ENCODE data around the gene DROSHA. TPM values are rescaled to one million over a fixed set of nuclear protein-coding genes. Genes with fewer than 3 reads are reported as not detected.
"Not testable (repeated sequence)": the region's sequence is repeated elsewhere in the genome, so short reads cannot be mapped to it uniquely, and the experiment has no call there.

DROSHA gene
- total and polyA plus RNA-seq, 2 of the 4 experiments (the other 2 are of a cell fraction), result 36.4 to 36.5 TPM

DNA sequence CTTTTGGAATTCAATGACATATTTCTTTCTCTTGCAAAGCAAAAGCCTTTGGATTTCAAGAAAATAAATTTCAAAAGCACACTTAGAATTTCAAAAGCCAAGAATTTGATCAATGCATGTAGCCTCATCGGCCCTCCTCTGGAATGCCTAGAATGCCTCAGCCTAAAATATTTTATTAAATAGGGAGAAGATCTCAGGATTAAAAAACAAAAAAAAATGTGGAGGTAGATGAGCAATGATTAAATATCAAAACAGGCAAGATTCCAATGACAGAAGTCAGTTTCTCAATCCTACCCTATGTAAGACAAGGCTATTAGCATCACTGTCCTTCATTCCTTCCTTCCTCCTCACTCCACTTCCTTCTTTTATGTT, 169.4 kb downstream of the DROSHA start:
- POLR2A ChIA-PET (ENCODE audit: unreplicated experiment), result no interaction called here
- peak; percentile 59 for DNase-seq
- 0 out of 2 replicates have a peak, but pooled peaks have one; percentile 32 for TF ChIP-seq CEBPB (IDR thresholded peaks at IDR 0.05; ENCODE audit: low read depth, low read length)
- no peak for TF ChIP-seq MXI1 (IDR thresholded peaks at IDR 0.05; ENCODE audit: borderline replicate concordance, low read depth, low read length)
- in situ Hi-C loops (cut with MboI; ENCODE audit: low sequenced_read_pairs) (no loop called here), intact Hi-C loops (cut with micrococcal nuclease) (loop anchor here (5.0 kb wide), 1 partner anchor 115 kb away; no protein-coding TSS in a partner anchor), dilution Hi-C loops (cut with HindIII; ENCODE audit: low sequenced_read_pairs, unreplicated experiment) (no loop called here)
- H4K20me1 ChIP-seq (ENCODE audit: insufficient read depth, low read length), result no peaks in the 10 kb centered on the region
- H3K9me1 ChIP-seq (ENCODE audit: insufficient read depth, low read length), result peaks cover 13% of the 10 kb centered on the region
- no peak overlapping the region for H3K4me3 ChIP-seq (ENCODE audit: insufficient read depth, low read depth, low read length)
- H3K9me3 ChIP-seq (ENCODE audit: control insufficient read depth, insufficient read depth, low read length), result no peaks in the 10 kb centered on the region
- H3K4me1 ChIP-seq (ENCODE audit: control insufficient read depth, insufficient read depth, low read length), result peaks cover 36% of the 10 kb centered on the region
- peak overlapping the region; percentile 91; the same call in 1 of the 2 replicates for H3K23ac ChIP-seq (ENCODE audit: low read depth, low read length)
- peak overlapping the region; percentile 69; the same call in 1 of the 3 replicates for H2BK15ac ChIP-seq (ENCODE audit: low read depth, low read length)
- no peak overlapping the region; the same call in 1 of the 2 replicates for H4K5ac ChIP-seq (ENCODE audit: low read depth, low read length)
- H3K14ac ChIP-seq (replicated peaks; ENCODE audit: low read depth, low read length), result peak overlapping the region; percentile 98
- H4K91ac ChIP-seq (ENCODE audit: insufficient read depth, low read depth, low read length), result peak overlapping the region; percentile 88
- peak overlapping the region; percentile 98 for H2BK120ac ChIP-seq (ENCODE audit: low read depth, low read length)
- H3K4ac ChIP-seq (ENCODE audit: low read depth, low read length), result peak overlapping the region; percentile 92
- CTCF ChIA-PET, result no interaction called here
- no peak overlapping the region for H3K9ac ChIP-seq (ENCODE audit: low read depth, low read length)
- H2BK20ac ChIP-seq (ENCODE audit: low read depth, low read length), result peak overlapping the region; percentile 98; the same call in 1 of the 2 replicates
- no peak overlapping the region for H2AK5ac ChIP-seq (ENCODE audit: low read depth, low read length)
- peak overlapping the region; percentile 90 for H3K27ac ChIP-seq (ENCODE audit: insufficient read depth, low read length)
- H3K79me1 ChIP-seq (ENCODE audit: low read depth in 1 of 2, low read length in 2 of 2), result no peaks in the 10 kb centered on the region
- BruUV-seq (replicated peaks), result no TSS peak
- H4K8ac ChIP-seq (ENCODE audit: low read depth in 2 of 2, low read length in 2 of 2), result peak overlapping the region; percentile 46 to 89; a peak in 3 of 4 replicates
- H3K27me3 ChIP-seq (ENCODE audit: control insufficient read depth, insufficient read depth, low read length), result no peaks in the 10 kb centered on the region
- no peak overlapping the region; the same call in none of the 2 replicates for H3K56ac ChIP-seq (ENCODE audit: extremely low read depth, insufficient read depth, low read length)
- H2BK5ac ChIP-seq (ENCODE audit: low read depth, low read length, poor library complexity, severe bottlenecking), result peak overlapping the region; percentile 100
- H3K4me2 ChIP-seq (ENCODE audit: low read depth, low read length), result no peak overlapping the region
- H3K18ac ChIP-seq (ENCODE audit: low read depth, low read length), result peak overlapping the region; percentile 95; the same call in 1 of the 2 replicates
- no peak overlapping the region for H2AK9ac ChIP-seq (replicated peaks; ENCODE audit: low read depth, low read length, poor library complexity)
- no peak overlapping the region for H2AFZ ChIP-seq (replicated peaks; ENCODE audit: low read length, poor library complexity)
- H3K36me3 ChIP-seq (ENCODE audit: control insufficient read depth, insufficient read depth, low read length), result no peaks in the 10 kb centered on the region
- ATAC-seq (ENCODE audit: low read depth), result peak; percentile 5; the same call in 1 of the 2 replicates
- whole genome bisulfite sequencing, 2 experiments (ENCODE audit: extremely low coverage in 2 of 2, insufficient read length in 1 of 2), result no CpG with 5 or more reads among the region's 1 CpG

DNA sequence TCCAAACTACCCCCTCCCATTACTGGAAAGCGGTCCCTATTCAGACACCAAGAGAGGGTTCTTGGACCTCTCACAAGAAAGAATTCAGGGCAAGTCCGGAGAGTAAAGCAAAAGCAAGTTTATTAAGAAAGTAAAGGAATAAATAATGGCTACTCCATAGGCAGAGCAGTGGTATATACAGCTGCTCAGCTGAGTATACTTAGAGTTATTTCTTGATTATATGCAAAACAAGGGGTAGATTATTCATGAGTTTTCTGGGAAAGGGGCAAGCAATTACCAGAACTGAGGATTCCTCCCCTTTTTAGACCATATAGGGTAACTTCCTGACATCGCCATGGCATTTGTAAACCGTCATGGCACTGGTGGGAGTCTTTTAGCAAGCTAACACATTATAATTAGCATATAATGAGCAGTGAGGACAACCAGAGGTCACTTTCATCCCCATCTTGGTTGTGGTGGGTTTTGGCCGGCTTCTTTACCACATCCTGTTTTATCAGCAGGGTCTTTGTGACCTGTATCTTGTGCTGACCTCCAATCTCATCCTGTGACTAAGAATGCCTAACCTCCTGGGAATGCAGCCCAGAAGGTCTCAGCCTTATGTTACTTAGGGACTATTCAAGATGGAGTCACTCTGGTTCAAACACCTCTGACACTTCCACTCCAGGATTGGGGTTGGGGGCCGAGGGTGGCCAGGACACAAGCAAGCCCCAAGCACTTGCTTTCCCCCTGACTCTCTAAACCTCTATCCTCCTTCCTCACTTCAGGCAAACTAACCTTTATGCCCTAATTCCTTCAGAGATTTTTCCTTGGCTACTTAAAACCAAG, 170.0 kb downstream of the DROSHA start:
- DNase-seq, result peak; percentile 35
- H3K4me3 ChIP-seq (ENCODE audit: insufficient read depth, low read depth, low read length); BruUV-seq (replicated peaks); H4K20me1 ChIP-seq (ENCODE audit: insufficient read depth, low read length); in situ Hi-C loops (cut with MboI; ENCODE audit: low sequenced_read_pairs); CTCF ChIA-PET; H3K9ac ChIP-seq (ENCODE audit: low read depth, low read length); H3K27me3 ChIP-seq (ENCODE audit: control insufficient read depth, insufficient read depth, low read length); dilution Hi-C loops (cut with HindIII; ENCODE audit: low sequenced_read_pairs, unreplicated experiment); H2AFZ ChIP-seq (replicated peaks; ENCODE audit: low read length, poor library complexity); POLR2A ChIA-PET (ENCODE audit: unreplicated experiment); H3K79me1 ChIP-seq (ENCODE audit: low read depth in 1 of 2, low read length in 2 of 2); H3K36me3 ChIP-seq (ENCODE audit: control insufficient read depth, insufficient read depth, low read length); H3K9me3 ChIP-seq (ENCODE audit: control insufficient read depth, insufficient read depth, low read length); ATAC-seq (ENCODE audit: low read depth): not testable (repeated sequence)
- peak overlapping the region; percentile 75 for H3K56ac ChIP-seq (ENCODE audit: extremely low read depth, insufficient read depth, low read length)
- WGBS, 2 experiments (ENCODE audit: extremely low coverage in 2 of 2, insufficient read length in 1 of 2), result no CpG with 5 or more reads among the region's 6 CpGs
- peak overlapping the region; percentile 97 for H3K4ac ChIP-seq (ENCODE audit: low read depth, low read length)
- peak overlapping the region; percentile 88 for H4K91ac ChIP-seq (ENCODE audit: insufficient read depth, low read depth, low read length)
- peak overlapping the region; percentile 98 for H2BK120ac ChIP-seq (ENCODE audit: low read depth, low read length)
- H4K5ac ChIP-seq (ENCODE audit: low read depth, low read length), result peak overlapping the region; percentile 95
- peaks cover 13% of the 10 kb centered on the region for H3K9me1 ChIP-seq (ENCODE audit: insufficient read depth, low read length)
- H2AK5ac ChIP-seq (ENCODE audit: low read depth, low read length), result peak overlapping the region; percentile 79
- peak overlapping the region; percentile 94 for H3K14ac ChIP-seq (replicated peaks; ENCODE audit: low read depth, low read length)
- peak overlapping the region; percentile 68 for H2AK9ac ChIP-seq (replicated peaks; ENCODE audit: low read depth, low read length, poor library complexity)
- peak overlapping the region; percentile 100 for H2BK5ac ChIP-seq (ENCODE audit: low read depth, low read length, poor library complexity, severe bottlenecking)
- H3K27ac ChIP-seq (ENCODE audit: insufficient read depth, low read length), result peak overlapping the region; percentile 90
- peaks cover 34% of the 10 kb centered on the region for H3K4me1 ChIP-seq (ENCODE audit: control insufficient read depth, insufficient read depth, low read length)
- peak overlapping the region; percentile 10; the same call in 1 of the 2 replicates for H3K4me2 ChIP-seq (ENCODE audit: low read depth, low read length)
- intact Hi-C loops (cut with micrococcal nuclease), result loop anchor here (5.0 kb wide), 1 partner anchor 115 kb away; no protein-coding TSS in a partner anchor
- peak overlapping the region; percentile 98 for H2BK20ac ChIP-seq (ENCODE audit: low read depth, low read length)
- peak overlapping the region; percentile 91; the same call in 1 of the 2 replicates for H3K23ac ChIP-seq (ENCODE audit: low read depth, low read length)
- peak overlapping the region; percentile 93 for H2BK15ac ChIP-seq (ENCODE audit: low read depth, low read length)
- H3K18ac ChIP-seq (ENCODE audit: low read depth, low read length), result peak overlapping the region; percentile 96
- H4K8ac ChIP-seq (ENCODE audit: low read depth in 2 of 2, low read length in 2 of 2), result peak overlapping the region; percentile 46 to 89
